Astrocyte of the cerebellum (primary cell): ENCODE data around the gene TUBE1.
"Not testable (repeated sequence)": the region's sequence is repeated elsewhere in the genome, so short reads cannot be mapped to it uniquely, and the experiment has no call there.

ENCODE experiments used
- DNase-seq: peaks from one replicate; pipeline ENCODE4 v3.0.0-alpha.2; 2011; ENCODE audit warnings: low read depth
- H3K4me3 ChIP-seq: 2 replicates; pipeline ENCODE4 v1.5.1; 2011; ENCODE audit warnings: mild to moderate bottlenecking, low read depth, low read length, moderate library complexity
- CTCF ChIP-seq: IDR thresholded peaks from 2 replicates; pipeline ENCODE4 v1.5.1; 2012; ENCODE audit warnings: low read length, low read depth, moderate library complexity, mild to moderate bottlenecking; ENCODE audit errors: missing control alignments
- in situ Hi-C: cut with HindIII; loops from 2 replicates; pipeline ENCODE4 v1.10.0; 2017; ENCODE audit warnings: low sequenced_read_pairs

Gene TUBE1

GRCh38 chr6:112106562-112106961, 19.3 kb upstream of the TUBE1 start:
- in situ Hi-C loops = no loop called here

DNA sequence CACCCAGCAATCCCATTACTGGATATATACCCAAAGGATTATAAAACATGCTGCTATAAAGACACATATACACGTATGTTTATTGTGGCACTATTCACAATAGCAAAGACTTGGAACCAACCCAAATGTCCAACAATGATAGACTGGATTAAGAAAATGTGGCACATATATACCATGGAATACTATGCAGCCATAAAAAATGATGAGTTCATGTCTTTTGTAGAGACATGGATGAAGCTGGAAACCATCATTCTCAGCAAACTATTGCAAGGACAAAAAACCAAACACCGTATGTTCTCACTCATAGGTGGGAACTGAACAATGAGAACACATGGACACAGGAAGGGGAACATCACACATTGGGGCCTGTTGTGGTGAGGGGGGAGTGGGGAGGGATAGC, 18.7 kb upstream of the TUBE1 start:
- in situ Hi-C loops, H3K4me3 ChIP-seq, DNase-seq: not testable (repeated sequence)

More at GRCh38 chr6:112106562-112106961, 19.3 kb upstream of the TUBE1 start:
- TF ChIP-seq CTCF = no peak
- DNase-seq = no peak
- H3K4me3 ChIP-seq = no peak overlapping the region

GRCh38 chr6:112100561-112100960, 13.3 kb upstream of the TUBE1 start:
- no peak for DNase-seq
- no peak overlapping the region for H3K4me3 ChIP-seq
- no peak for TF ChIP-seq CTCF
- in situ Hi-C loops = no loop called here

GRCh38 chr6:112096901-112097300, 9.6 kb upstream of the TUBE1 start:
- no peak for TF ChIP-seq CTCF
- H3K4me3 ChIP-seq = no peak overlapping the region
- no peak for DNase-seq
- in situ Hi-C loops = no loop called here

DNA sequence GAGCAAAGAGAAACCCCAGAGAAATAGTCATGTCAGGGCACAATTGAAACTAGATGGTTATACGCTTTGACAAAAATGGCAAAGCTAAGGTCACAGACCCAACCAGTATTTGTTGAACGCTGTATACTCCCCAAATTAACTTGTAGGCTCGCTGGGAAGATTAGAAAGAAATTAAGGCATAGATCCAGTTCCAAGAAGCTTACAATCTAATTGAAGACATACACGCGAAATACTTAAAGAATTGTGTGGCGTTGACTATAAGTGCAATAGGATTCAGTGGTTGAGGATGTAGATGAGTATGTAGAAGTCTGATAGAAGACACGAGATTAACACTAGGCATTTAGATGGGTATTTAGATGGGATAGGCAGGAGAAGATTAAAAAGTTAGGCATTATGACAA, 634 bp upstream of the TUBE1 start:
- TF ChIP-seq CTCF = no peak
- peak overlapping the region; percentile 82 for H3K4me3 ChIP-seq
- DNase-seq = no peak
- in situ Hi-C loops = no loop called here

GRCh38 chr6:112086744-112087135, 542 bp downstream of the TUBE1 start:
- peak overlapping the region; percentile 82 for H3K4me3 ChIP-seq
- peak; percentile 34 for TF ChIP-seq CTCF
- in situ Hi-C loops = no loop called here
- DNase-seq = peak; percentile 11

GRCh38 chr6:112085286-112086065, 1.8 kb downstream of the TUBE1 start:
- in situ Hi-C loops = no loop called here
- no peak overlapping the region for H3K4me3 ChIP-seq
- TF ChIP-seq CTCF = no peak
- no peak for DNase-seq
